LNCAP (cell line): ENCODE measurements around the gene RPL28.

ENCODE experiments used
- CTCF ChIP-seq: fragments of 450-650 bp; IDR thresholded peaks from 2 replicates; pipeline ENCODE4 v1.5.1; 2017; ENCODE audit warnings: mild to moderate bottlenecking

The RPL28 gene

GRCh38 chr19:55365964-55366363 lies 19.8 kb upstream of the RPL28 start:
- no peak for TF ChIP-seq CTCF

- no peak for TF ChIP-seq CTCF
Observed at GRCh38 chr19:55366790-55367189, 18.9 kb upstream of the RPL28 start.

DNA sequence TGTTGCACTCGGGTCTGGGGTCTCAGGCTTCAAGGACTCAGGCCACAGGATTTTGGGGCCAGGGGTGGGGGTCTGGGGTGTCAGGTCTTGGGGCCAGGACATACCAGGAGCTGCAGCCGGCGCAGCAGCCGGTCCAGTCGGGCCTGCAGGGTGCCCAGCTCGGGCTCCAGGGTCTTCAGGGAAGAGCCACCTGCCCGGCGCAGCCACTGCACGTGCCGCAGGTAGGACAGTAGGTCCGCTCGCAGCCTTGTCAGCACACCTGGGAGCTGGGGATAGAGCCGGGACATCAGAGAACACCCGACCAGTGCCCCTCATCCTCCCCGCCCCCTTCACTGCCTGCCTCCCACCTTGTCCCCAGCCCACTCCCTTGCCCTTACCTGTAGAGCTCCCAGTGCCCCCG lies 17.6 kb upstream of the RPL28 start:
- no peak for TF ChIP-seq CTCF

DNA sequence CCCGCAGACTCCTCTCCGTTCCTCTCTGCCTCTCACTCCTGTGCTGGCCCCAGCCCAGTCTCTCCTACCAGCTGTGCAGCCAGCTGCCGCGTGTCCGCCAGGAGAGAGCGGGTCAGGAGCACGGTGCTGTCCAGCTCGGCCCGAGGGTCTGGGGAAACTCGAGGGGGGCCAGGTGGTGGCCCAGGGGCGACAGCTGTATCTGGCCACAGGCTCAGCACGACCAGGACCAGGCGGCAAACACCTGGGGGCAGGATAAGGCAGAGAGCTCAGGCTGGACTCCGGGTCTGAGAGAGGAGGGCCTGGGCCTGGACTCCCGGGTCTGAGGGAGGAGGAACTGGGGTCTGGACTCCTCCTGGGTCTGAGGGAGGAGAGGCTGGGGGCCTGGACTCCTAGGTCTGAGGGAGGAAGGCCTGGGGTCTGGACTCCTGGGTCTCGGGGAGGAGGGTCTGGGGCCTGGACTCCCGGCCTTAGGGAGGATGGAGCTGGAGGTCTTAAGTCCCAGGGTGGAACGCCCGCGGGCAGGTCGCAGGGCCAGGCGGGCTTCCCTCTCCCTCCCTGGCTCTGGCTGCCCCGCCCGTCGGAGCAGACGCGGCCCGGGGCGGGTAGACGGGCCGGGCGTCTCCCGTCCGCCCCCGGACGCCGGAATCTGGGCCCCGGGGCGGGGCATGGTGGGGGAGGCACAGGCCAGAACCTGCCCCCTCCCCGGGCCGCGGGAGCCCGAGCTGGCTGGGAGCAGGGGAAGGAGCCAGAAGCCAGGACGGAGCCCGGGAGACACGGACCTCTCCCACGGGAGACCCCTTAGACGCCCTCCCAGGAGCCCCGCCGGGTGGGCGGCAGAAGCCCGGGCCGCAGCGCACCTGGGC lies 16.8 kb upstream of the RPL28 start:
- TF ChIP-seq CTCF: no peak

DNA sequence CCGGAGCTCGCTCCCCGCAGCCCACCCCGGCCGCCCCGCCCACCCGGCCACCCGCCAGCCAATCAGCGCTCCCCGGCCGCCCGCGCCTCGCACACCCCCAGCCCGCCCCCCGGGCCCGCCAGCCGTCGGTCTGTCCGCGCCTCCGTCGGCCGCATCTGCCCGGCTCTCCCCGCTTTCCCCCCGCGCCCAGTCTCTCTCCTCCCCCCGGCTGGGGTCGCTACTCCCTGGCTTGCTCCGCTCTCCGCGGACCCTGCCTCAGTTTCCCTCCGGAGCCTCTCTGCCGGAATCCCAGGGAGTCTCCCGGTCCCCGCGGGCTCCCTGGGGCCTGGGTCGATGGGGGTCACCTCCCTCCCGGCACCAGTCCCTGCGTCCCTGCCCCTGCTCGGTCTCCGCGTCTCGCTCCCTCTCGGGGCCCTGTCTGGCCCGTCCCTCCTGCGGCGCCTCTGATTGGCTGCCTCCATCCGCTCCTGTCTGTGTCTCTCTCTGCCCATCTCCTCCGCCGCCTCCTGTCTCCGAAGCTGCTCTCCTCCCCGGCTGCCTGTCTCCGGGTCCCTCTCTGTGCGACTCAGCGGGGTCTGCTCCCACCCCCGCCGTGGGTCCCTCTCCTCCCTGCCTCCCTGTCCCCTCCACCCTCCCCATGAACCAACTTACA lies 16.0 kb upstream of the RPL28 start:
- TF ChIP-seq CTCF: no peak

DNA sequence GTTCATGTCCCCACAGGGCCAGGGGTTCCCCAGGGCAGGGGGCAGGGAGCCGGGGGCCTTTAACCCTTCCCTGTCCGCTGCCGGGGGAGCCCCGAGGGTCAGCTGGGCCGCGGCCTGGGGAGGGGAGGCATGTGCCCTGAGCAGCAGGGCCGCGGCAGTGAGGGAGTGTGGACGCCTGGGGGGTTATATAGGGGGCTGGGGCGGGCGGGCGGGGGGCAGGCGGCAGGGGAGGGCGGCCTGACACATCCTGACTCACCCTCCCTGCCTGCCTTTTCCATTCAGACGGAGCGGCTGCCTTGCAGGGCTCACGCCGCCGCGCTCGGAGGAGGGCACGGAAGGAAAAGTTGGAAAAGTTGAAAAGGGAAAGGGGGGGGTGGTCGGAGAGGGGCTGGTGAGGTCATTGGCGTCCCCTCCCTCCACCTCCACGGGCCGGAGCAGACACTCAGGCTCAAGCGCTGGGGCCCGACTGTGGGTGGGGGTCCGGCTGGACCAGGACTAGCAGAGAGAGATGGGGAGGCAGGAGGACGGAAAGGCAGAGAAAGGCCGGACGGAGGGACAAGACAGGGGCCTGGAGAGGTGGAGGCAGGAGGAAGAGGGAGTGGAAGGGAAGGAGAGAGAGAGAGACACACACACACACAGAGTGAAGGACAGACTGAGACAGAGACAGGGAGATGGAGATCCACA lies 15.3 kb upstream of the RPL28 start, which contains the start of gene IL11:
Gene IL11 (minus strand): TSS at position 159 of the 684 bp plus-strand sequence. CDS start 153 bp downstream, at position 6.
- TF ChIP-seq CTCF: no peak

- TF ChIP-seq CTCF: no peak
Observed at GRCh38 chr19:55372316-55373081, 13.2 kb upstream of the RPL28 start.
